ENCODE measurements around the gene STK17A.
"Not testable (repeated sequence)": the region's sequence is repeated elsewhere in the genome, so short reads cannot be mapped to it uniquely, and the experiment has no call there.

Gene STK17A

GRCh38 chr7:43596426-43596825 is 13.5 kb downstream of the STK17A start:
- DNase-seq (ENCODE audit: low spot score) = not testable (repeated sequence)

DNA sequence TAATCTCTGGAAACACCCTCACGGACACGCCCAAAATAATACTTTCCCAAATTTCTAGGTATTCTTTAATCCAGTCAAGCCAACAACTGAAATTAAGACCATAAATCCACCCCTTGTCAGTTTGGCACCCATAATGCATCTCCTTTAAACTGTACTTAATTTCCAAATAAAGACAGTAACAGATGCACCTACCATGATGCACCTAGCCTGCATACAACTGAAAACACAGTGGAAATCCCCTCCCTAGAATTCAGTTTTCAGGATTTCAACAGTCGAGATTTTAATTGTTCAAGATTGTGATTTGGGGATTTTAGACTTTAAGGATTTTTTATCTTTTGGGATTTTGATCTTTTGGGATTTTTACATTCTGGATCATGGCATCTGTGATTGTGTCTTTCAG is 17.1 kb downstream of the STK17A start:
- DNase-seq (ENCODE audit: low spot score) = no peak

DNA sequence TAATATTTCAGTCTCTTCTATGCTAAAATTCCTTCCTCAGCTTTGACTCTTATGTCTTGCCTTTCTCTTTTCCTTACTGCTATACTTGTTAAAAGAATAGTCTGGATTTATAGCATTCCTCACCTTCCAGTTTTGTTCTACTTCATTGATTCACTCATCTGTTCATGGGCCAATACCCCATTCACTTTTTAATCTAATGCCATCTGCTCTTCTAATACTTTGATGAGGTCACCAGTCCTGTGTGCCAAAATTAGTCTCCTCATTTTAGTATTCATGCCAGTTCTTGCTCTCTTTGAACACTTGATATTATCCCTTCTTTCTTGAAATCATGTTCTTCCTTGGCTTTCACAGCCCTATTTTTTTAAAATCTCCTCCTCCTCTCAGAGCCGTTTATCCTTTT is 19.3 kb downstream of the STK17A start:
- DNase-seq (ENCODE audit: low spot score) = no peak

DNA sequence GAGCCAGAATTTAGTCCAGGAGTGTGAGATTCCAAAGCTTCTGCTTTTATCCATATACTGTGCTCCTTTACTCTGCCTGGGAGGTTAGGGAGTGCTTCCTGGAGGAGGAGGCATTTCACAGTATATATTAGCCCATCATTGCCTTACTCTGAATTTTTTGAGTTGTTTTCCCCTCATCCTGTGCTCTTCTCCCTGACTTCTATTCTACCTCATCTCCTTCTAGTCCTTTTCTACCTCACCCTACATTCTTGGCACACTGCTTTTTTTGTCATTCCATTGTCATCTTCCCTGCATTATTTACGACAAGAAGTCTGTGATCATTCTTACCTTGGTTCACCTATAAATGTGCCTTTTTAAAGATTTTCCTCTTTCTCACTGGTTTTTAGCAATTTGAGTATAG is 21.3 kb downstream of the STK17A start:
- no peak for DNase-seq (ENCODE audit: low spot score)

DNA sequence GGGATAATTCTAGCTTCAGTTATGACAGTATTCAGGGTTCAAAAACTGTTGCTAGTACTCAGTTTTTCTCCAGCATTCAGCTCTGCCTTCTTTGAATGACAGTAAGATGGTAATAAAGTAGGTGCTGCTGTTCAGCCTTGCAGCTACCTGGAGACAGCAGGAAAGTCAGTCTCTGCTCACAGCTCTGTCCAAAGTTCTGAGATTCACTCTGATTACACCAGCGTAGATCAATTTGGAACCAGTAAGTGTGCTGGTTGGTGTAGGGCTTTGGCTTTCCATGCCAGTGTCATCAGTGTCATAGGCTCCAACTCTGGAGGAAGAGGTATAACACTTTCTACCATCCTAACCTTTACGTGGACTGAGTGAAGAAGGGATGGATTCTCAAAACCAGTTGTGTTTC is 26.2 kb downstream of the STK17A start:
- no peak for DNase-seq (ENCODE audit: low spot score)

- no peak for DNase-seq (ENCODE audit: low spot score)
Measured at GRCh38 chr7:43612128-43612527, 29.2 kb downstream of the STK17A start.

GRCh38 chr7:43612599-43613589 is 30.0 kb downstream of the STK17A start:
- no peak for DNase-seq (ENCODE audit: low spot score)

DNA sequence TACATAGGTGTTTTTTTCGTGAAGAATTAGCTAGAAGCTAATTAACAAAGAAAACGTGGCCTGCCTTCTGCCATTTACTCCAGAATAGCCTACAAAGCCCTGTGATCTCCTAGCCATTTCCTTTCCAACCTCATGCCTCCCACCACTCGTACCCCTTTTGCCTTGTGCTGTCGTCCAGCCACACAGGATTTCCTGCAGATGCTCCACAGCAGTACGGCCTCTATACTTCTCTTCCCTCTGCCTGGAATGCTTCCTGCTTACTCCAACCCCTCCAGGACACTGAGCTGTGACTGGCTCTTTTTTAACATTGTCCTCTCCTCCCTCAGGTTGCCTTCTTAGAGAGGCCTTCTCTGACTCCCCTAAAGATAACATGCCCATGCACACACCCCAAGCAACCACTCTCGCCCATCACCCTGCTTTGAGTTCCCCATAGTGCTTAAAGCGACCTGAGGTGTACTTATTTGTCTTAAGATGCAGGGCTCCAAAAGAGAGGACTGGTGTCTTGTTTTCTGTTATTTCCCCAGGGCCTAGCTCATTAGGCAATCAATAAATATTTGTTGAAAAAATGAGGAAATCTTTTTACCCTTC is 32.7 kb downstream of the STK17A start:
- DNase-seq (ENCODE audit: low spot score) = no peak

DNA sequence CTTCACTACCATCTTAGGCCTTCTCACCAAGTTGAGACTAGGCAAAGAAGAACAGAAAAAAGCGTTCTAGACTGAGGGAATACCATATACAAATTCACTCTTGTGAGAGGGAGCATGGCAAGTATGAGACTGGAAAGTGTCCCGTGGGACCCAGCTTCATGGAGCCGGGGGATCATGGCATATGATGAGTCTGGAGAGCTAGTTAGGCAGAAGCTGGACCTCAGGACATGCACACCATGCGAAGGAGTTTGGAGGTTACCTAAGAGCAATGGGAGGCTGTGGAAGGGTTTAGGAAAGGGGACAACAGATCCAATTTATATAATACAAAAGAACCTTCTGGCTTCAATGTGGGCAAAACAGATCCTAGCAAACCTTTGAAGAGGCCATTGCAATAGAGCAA is 34.1 kb downstream of the STK17A start:
- DNase-seq (ENCODE audit: low spot score) = no peak

GRCh38 chr7:43618073-43618472 is 35.2 kb downstream of the STK17A start:
- DNase-seq (ENCODE audit: low spot score) = no peak

GRCh38 chr7:43619213-43620012 is 36.5 kb downstream of the STK17A start:
- no peak for DNase-seq (ENCODE audit: low spot score)

DNA sequence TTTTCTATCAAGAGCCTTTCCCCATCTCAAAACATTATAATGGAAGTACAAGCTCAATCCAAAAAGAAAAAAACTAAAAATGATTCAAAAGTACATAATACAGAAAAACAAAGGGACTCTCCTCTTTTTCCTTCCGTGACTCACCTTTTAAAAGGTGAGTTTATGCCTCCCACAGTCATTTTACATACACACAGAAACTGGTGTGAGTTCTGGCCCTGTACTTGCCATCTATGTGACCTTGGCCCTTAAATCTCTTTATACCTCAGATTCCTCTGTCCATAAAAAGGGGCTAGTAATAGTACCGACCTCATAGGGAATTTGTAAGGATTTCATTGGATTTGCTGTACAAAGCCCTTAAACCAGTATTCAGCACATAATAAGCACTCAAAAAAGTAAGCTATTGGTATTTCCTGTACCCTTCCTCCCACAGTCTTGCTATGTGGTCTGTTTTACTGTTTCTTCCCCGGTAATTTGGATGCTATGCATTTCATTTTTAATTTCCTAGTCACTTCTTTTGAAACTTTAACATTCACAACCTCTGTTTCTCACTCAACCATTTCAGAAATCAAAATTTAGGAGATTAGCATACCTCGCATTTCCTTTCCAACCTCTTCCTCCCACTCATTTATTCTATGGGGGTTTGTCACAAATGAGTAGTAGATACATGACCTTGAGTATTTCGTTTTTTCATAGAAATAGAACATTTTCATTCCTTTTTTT is 39.0 kb downstream of the STK17A start:
- no peak for DNase-seq (ENCODE audit: low spot score)

- no peak for DNase-seq (ENCODE audit: low spot score)
Measured at GRCh38 chr7:43624156-43624555, 41.2 kb downstream of the STK17A start.

- DNase-seq (ENCODE audit: low spot score) = no peak
Measured at GRCh38 chr7:43625453-43625852, 42.5 kb downstream of the STK17A start.

GRCh38 chr7:43625980-43626379 is 43.1 kb downstream of the STK17A start:
- DNase-seq (ENCODE audit: low spot score) = no peak

GRCh38 chr7:43626695-43627094 is 43.8 kb downstream of the STK17A start:
- DNase-seq (ENCODE audit: low spot score) = no peak

DNA sequence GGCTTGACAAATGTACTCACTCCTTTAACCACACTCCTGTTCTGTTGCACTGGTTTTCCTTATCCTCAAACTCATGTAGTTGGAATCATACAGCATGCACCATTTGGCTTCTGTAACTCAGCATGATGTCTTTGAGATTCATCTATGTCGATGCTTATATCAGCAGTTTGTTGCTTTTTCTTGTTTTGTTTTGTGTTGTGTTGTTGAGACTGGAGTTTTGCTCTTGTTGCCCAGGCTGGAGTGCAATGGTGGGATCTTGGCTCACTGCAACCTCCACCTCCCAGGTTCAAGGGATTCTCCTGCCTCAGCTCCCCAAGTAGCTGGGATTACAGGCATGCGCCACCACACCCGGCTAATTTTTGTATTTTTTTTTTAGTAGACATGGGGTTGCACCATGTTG is 44.9 kb downstream of the STK17A start:
- DNase-seq (ENCODE audit: low spot score) = not testable (repeated sequence)

DNA sequence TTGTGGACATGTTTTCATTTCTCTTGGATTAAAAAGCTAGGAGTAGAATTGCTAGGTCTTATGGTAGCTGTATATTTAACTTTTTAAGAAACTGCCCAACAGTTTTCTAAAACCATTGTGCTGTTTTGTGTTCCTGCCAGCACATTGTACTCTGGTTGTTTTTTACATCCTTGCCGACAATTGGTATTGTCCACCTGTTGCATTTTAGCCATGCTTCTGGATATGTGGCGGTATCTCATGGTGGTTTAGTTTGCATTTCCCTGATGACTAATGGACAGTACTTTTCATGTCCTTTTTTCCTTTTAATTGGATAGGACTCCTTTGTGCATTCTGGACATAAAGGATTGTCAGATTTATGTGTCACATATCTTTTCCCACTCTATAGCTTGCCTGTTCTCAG is 45.5 kb downstream of the STK17A start:
- no peak for DNase-seq (ENCODE audit: low spot score)

DNA sequence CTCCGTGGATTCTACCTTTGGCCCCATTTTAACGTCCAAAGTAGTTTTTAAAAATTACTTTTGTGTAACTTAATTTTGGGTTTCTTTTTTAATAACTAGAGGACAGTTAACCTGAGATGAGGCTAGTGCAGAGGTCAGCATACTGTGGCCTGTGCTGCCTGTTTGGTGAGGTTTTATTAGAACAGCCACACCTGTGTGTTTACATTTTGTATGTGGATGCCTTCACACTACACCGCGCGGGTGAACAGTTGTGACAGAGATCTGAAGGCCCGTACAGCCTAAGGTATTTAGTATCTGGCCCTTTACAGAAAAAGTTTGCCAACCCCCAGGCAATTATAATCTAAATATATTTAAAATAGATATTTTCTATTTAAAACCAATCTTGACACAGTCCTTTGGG is 46.9 kb downstream of the STK17A start:
- DNase-seq (ENCODE audit: low spot score) = no peak

- no peak for DNase-seq (ENCODE audit: low spot score)
Measured at GRCh38 chr7:43630482-43630881, 47.6 kb downstream of the STK17A start.

DNA sequence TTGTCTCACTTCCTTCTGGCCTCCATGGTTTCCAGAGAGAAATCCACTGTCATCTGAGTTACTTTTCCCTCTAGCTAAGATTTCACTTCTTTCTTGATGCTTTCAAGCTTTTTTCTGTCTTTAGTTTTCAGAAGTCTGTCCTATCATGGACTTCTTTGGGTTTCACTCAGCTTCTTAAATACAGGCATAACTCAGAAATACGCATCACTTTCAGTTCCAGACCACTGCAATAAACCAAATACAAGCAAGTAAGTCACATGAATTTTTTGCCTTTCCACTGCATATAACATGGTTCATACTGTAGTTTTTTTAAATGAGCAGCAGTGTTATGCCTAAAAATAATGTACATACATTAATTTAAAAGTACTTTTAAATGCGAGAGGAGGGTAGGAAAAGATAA is 48.7 kb downstream of the STK17A start:
- no peak for DNase-seq (ENCODE audit: low spot score)

DNA sequence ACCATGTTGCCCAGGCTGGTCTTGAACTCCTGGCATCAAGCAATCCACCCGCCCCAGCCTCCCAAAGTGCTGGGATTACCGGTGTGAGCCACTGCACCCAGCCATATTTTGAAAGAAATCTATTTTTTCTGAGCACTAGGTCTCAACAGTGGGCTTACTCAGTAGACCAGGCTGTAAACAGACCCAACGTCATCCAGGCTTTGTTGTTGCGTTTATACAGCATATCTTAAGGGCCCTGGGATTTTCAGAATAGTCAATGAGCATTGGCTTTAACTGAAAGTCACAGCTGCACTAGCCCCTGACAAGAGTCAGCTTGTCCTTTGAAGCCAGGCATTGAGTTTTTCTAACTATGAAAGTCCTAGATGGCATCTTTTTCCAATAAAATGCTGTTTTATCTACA is 49.8 kb downstream of the STK17A start:
- no peak for DNase-seq (ENCODE audit: low spot score)
